ENCODE results near the gene ZNF646. TPM values are rescaled to one million over a fixed set of nuclear protein-coding genes. Genes with fewer than 3 reads are reported as not detected.

Gene ZNF646
- total and polyA plus RNA-seq, 2 of the 13 experiments (the other 11 are each of a cell fraction or from before 2014, with no cell fraction given), result 3.4 to 10.9 TPM

DNA sequence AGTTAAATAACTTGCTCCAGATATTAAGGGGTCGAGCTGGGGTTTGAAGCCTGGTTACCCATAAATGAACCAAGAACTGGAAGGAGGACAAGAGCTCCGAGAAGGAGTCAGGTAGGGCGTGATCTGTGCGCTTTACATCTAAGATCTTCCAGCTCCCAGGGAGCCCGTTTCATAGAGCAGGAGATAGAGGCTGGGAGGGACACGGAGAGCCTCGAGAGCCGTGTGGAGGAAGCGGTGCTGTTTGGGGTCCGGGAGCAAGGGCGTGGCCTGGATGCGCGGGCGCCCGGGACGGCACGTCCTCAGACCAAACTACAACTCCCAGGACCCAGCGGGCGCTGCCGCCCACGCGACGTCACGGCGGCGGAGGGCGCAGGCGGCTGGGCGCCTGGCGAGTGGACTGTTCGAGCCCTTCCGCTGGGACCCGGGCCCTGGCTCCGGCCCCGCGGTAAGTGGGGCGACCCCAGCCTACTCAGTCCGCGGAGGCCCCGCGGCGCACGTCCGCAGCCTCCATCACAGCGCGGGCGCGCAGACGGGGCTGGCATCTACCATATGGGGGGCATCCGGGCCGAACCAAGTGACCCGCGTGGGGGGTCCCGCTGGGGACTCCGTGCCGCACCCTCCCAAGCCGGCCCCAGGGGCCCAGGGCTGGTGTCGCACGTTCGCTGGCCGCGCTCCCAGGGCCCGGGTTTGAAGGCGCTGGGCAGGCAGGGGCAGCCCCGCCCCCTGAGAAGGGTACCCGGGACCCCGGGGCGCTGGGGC, 34.0 kb downstream of the ZNF646 start, which contains the start of gene BCKDK (continued):
- no peak for TF ChIP-seq PRMT3 (CRISPR knock-in tag; IDR thresholded peaks at IDR 0.05; ENCODE audit: borderline replicate concordance, low read depth)
- TF ChIP-seq ZNF264 (CRISPR knock-in tag; IDR thresholded peaks at IDR 0.05), result no peak; the same call in 1 of the 2 replicates
- no peak for TF ChIP-seq ZKSCAN5 (CRISPR knock-in tag; IDR thresholded peaks at IDR 0.05)
- TF ChIP-seq, protein P1, sequence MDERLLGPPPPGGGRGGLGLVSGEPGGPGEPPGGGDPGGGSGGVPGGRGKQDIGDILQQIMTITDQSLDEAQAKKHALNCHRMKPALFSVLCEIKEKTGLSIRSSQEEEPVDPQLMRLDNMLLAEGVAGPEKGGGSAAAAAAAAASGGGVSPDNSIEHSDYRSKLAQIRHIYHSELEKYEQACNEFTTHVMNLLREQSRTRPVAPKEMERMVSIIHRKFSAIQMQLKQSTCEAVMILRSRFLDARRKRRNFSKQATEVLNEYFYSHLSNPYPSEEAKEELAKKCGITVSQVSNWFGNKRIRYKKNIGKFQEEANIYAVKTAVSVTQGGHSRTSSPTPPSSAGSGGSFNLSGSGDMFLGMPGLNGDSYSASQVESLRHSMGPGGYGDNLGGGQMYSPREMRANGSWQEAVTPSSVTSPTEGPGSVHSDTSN (CRISPR knock-in tag; IDR thresholded peaks at IDR 0.05), result no peak
- peak; percentile 25; the same call in 1 of the 2 replicates for TF ChIP-seq ZNF230 (CRISPR knock-in tag; IDR thresholded peaks at IDR 0.05)
- TF ChIP-seq ZNF530 (CRISPR knock-in tag; IDR thresholded peaks at IDR 0.05; ENCODE audit: low read depth), result 0 out of 2 replicates have a peak, but pooled peaks have one; percentile 25
- TF ChIP-seq KMT2B (CRISPR knock-in tag; IDR thresholded peaks at IDR 0.05), result peak; percentile 52; the same call in 1 of the 2 replicates
- peak; percentile 74 for TF ChIP-seq BORCS8-MEF2B (CRISPR knock-in tag; IDR thresholded peaks at IDR 0.05)
- TF ChIP-seq, protein P2, sequence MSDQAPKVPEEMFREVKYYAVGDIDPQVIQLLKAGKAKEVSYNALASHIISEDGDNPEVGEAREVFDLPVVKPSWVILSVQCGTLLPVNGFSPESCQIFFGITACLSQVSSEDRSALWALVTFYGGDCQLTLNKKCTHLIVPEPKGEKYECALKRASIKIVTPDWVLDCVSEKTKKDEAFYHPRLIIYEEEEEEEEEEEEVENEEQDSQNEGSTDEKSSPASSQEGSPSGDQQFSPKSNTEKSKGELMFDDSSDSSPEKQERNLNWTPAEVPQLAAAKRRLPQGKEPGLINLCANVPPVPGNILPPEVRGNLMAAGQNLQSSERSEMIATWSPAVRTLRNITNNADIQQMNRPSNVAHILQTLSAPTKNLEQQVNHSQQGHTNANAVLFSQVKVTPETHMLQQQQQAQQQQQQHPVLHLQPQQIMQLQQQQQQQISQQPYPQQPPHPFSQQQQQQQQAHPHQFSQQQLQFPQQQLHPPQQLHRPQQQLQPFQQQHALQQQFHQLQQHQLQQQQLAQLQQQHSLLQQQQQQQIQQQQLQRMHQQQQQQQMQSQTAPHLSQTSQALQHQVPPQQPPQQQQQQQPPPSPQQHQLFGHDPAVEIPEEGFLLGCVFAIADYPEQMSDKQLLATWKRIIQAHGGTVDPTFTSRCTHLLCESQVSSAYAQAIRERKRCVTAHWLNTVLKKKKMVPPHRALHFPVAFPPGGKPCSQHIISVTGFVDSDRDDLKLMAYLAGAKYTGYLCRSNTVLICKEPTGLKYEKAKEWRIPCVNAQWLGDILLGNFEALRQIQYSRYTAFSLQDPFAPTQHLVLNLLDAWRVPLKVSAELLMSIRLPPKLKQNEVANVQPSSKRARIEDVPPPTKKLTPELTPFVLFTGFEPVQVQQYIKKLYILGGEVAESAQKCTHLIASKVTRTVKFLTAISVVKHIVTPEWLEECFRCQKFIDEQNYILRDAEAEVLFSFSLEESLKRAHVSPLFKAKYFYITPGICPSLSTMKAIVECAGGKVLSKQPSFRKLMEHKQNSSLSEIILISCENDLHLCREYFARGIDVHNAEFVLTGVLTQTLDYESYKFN (CRISPR knock-in tag; conservative IDR thresholded peaks at IDR 0.05), result peak; percentile 37; the same call in 1 of the 2 replicates
- TF ChIP-seq, protein P3, sequence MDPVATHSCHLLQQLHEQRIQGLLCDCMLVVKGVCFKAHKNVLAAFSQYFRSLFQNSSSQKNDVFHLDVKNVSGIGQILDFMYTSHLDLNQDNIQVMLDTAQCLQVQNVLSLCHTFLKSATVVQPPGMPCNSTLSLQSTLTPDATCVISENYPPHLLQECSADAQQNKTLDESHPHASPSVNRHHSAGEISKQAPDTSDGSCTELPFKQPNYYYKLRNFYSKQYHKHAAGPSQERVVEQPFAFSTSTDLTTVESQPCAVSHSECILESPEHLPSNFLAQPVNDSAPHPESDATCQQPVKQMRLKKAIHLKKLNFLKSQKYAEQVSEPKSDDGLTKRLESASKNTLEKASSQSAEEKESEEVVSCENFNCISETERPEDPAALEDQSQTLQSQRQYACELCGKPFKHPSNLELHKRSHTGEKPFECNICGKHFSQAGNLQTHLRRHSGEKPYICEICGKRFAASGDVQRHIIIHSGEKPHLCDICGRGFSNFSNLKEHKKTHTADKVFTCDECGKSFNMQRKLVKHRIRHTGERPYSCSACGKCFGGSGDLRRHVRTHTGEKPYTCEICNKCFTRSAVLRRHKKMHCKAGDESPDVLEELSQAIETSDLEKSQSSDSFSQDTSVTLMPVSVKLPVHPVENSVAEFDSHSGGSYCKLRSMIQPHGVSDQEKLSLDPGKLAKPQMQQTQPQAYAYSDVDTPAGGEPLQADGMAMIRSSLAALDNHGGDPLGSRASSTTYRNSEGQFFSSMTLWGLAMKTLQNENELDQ (CRISPR knock-in tag; IDR thresholded peaks at IDR 0.05; ENCODE audit: borderline replicate concordance), result peak; percentile 27; the same call in 1 of the 2 replicates
- TF ChIP-seq ZNF562 (CRISPR knock-in tag; IDR thresholded peaks at IDR 0.05; ENCODE audit: borderline replicate concordance), result no peak
- 0 out of 2 replicates have a peak, but pooled peaks have one; percentile 23 for TF ChIP-seq ATF6 (CRISPR knock-in tag; conservative IDR thresholded peaks at IDR 0.05)
- TF ChIP-seq ZNF839 (CRISPR knock-in tag; IDR thresholded peaks at IDR 0.05; ENCODE audit: borderline replicate concordance), result peak; percentile 71; the same call in 1 of the 2 replicates
- 0 out of 2 replicates have a peak, but pooled peaks have one; percentile 51 for TF ChIP-seq ZNF274 (CRISPR knock-in tag; IDR thresholded peaks at IDR 0.05)
- no peak for TF ChIP-seq ZNF296 (CRISPR knock-in tag; conservative IDR thresholded peaks at IDR 0.05)
- TF ChIP-seq, protein P4, sequence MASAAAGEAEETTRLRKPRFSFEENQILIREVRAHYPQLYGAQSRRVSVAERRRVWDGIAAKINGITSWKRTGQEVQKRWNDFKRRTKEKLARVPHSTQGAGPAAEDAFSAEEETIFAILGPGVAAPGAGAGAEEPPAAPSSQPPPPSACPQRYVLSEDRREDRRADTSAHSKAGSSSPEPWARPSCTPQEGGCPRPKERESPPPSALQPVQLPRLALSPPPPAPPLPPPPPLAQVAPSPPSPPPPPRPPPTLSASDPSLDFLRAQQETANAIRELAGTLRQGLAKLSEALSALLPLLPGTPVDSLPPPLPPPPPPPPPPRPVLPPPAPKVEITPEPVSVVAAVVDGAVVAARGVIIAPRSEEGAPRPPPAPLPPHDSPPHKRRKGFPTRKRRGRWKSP (CRISPR knock-in tag; IDR thresholded peaks at IDR 0.05), result peak; percentile 37; the same call in 1 of the 2 replicates
- TF ChIP-seq NKX3-1 (CRISPR knock-in tag; IDR thresholded peaks at IDR 0.05), result no peak
- no peak for TF ChIP-seq RAD51 (IDR thresholded peaks at IDR 0.05; ENCODE audit: borderline replicate concordance)
- TF ChIP-seq ZNF879 (CRISPR knock-in tag; IDR thresholded peaks at IDR 0.05), result no peak
